ENCODE data around the gene DUSP9. TPM values are rescaled to one million over a fixed set of nuclear protein-coding genes. Genes with fewer than 3 reads are reported as not detected.
"Not testable (repeated sequence)": the region's sequence is repeated elsewhere in the genome, so short reads cannot be mapped to it uniquely, and the experiment has no call there.

The DUSP9 gene
- total RNA-seq, 5 donors from 2014 or later (not counting 1 experiment from before 2014, with no cell fraction given) = 0.13 to 0.19 TPM; not detected in 3

DNA sequence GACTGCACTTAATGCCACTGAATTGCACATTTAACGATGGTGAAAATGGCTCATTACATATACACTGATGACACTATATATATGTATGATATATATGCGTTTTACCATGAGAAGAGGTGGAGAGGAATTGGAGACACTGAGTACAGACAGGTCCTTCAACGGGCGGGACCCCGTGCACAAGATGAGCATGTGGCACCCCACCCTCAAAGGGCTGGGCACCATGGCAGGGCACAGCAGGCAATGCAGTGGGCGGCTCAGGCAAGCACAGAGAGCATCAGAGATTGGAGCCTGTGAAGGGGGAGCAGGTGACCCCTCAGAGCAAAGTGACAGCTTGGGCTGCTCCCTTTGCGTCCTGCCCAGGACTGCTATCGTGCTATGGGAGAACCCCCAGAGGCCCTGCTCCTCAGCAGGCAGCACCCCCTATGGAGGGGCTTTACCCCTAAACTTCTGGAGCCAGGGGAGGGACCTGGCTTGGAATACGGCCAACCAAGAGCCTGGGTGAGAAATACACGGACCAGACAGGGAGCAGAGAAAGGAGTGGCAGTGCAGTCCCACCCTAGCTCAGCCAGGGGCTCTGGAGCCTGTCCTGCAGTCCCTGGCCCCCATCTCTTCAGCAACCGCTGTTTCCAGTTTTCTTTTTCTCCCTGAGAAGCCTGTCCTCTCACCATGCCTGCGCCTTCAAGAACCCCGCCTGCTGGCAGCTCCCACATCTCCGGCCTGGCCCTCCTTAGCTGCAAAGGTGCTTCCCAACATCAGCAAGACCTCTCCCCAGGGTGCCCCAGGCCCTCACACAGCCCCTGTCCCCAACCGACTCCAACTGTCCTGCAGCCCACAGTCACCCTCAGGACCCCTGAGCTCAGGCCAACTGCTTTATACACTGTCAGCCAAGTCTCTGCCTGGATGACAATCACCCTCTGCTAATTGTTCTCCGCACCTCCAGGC, 51.2 kb downstream of the DUSP9 start:
- peaks cover 0 to 9% of the 10 kb centered on the region in 2 donors for H3K27me3 Mint-ChIP-seq
- Histone ChIP-seq H3K36me3 (ENCODE audit: control insufficient read depth in 2 of 2, extremely low read depth in 1 of 2, insufficient read depth in 1 of 2, low read length in 1 of 2) (peaks cover 10 to 29% of the 10 kb centered on the region in 2 donors), H3K4me1 (ENCODE audit: control insufficient read depth in 1 of 2, extremely low read depth in 1 of 2, insufficient read depth in 2 of 2, low read length in 2 of 2) (no peaks in the 10 kb centered on the region), H3K27ac (ENCODE audit: low read length) (no peak overlapping the region), H3K27me3 (replicated peaks in 1 of 2; ENCODE audit: control insufficient read depth in 2 of 2, extremely low read depth in 1 of 2, insufficient read depth in 2 of 2, low read length in 1 of 2) (no peaks in the 10 kb centered on the region), H3K4me3 (ENCODE audit: control insufficient read depth in 1 of 2, extremely low read depth in 1 of 2, low read length in 1 of 2) (no peak overlapping the region), H3K9me3 (no peaks in the 10 kb centered on the region)
- H3K4me1 Mint-ChIP-seq = peaks cover 0 to 7% (median 0%) of the 10 kb centered on the region in 3 donors
- 100% methylated on average over 2 of the region's 16 CpGs for WGBS (ENCODE audit: insufficient coverage)
- ChIA-PET POLR2A (no interaction called here), CTCF (no interaction called here)
- ATAC-seq (replicated peaks in 1 of 4) (no peak), DNase-seq (no peak)
- no peaks in the 10 kb centered on the region for H3K9me3 Mint-ChIP-seq
- H3K27ac Mint-ChIP-seq = no peak overlapping the region
- peaks cover 12% of the 10 kb centered on the region for H3K36me3 Mint-ChIP-seq
- H3K4me3 Mint-ChIP-seq = no peak overlapping the region

DNA sequence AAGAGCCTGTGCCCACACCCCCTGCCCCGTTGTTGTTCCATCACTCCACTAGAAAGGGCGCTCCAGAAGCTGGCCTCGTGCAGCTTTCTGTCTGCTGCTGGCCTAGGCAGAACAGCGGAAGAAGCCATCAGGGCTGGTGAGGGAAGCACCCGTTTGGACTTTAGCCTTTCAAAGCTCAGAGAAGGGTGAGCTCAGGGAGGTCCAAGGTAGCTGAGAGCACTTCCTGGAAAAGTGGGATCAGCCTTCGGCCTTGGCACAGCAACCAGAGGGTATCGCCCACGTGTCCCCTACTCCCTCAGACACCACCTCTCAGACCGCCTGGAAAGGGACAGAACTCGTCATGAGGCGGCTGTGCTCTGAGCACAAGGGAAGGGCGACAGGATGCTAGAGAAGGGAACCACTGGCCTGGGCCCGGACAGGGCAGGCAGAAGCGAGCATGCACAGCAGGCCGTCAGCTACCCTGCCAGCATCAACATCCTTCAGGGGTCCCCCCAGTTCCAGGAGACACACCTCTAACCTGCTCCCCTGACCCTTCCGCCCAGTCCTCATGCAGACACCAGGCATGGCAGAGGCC, 52.3 kb downstream of the DUSP9 start:
- H3K9me3 ChIP-seq; H3K4me3 ChIP-seq (ENCODE audit: control insufficient read depth in 1 of 2, extremely low read depth in 1 of 2, low read length in 1 of 2); H3K27me3 ChIP-seq (replicated peaks in 1 of 2; ENCODE audit: control insufficient read depth in 2 of 2, extremely low read depth in 1 of 2, insufficient read depth in 2 of 2, low read length in 1 of 2); H3K4me3 Mint-ChIP-seq; H3K27me3 Mint-ChIP-seq; H3K9me3 Mint-ChIP-seq; CTCF ChIA-PET; H3K27ac Mint-ChIP-seq; DNase-seq; ATAC-seq (replicated peaks in 1 of 4); H3K4me1 ChIP-seq (ENCODE audit: control insufficient read depth in 1 of 2, extremely low read depth in 1 of 2, insufficient read depth in 2 of 2, low read length in 2 of 2); H3K4me1 Mint-ChIP-seq; POLR2A ChIA-PET; H3K27ac ChIP-seq (ENCODE audit: low read length): not testable (repeated sequence)
- H3K36me3 ChIP-seq (ENCODE audit: control insufficient read depth in 2 of 2, extremely low read depth in 1 of 2, insufficient read depth in 1 of 2, low read length in 1 of 2) = peaks cover 10 to 37% of the 10 kb centered on the region in 2 donors
- H3K36me3 Mint-ChIP-seq = peaks cover 12% of the 10 kb centered on the region
- WGBS (ENCODE audit: insufficient coverage) = no CpG with 5 or more reads among the region's 16 CpGs

DNA sequence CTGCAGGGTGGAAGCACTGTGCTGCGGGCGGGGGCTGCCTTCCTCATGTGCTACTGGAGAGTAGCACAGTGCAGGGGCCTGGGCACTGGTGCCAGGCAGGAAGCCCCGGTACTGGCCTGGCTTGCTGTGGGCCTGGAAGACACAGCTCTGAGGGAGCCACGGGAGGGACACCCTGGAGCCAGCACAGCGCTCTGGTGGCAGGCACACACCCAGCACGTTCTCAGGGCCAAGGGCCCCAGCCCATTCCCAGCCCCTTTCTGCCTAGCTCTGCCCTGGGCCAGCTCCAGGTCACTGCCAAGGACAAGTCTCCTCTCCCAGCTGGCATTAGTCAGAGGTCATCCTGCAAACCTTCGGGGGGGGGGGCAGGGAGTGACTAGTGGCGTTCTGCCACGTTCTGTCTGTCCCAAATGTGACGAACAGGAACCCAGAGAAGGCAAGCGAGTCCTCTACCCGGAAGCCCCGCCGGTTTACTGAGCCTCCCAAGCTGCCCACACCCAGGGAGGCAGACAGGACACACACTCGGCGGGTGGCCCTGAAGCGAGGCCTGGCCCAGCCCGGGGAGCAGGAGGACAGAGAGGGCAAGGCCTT, 52.9 kb downstream of the DUSP9 start:
- H3K4me3 ChIP-seq (ENCODE audit: control insufficient read depth in 1 of 2, extremely low read depth in 1 of 2, low read length in 1 of 2); H3K9me3 ChIP-seq; POLR2A ChIA-PET; H3K4me1 Mint-ChIP-seq; H3K4me3 Mint-ChIP-seq; H3K9me3 Mint-ChIP-seq; H3K27me3 ChIP-seq (replicated peaks in 1 of 2; ENCODE audit: control insufficient read depth in 2 of 2, extremely low read depth in 1 of 2, insufficient read depth in 2 of 2, low read length in 1 of 2); DNase-seq; ATAC-seq (replicated peaks in 1 of 4); H3K27ac ChIP-seq (ENCODE audit: low read length); H3K4me1 ChIP-seq (ENCODE audit: control insufficient read depth in 1 of 2, extremely low read depth in 1 of 2, insufficient read depth in 2 of 2, low read length in 2 of 2); H3K27ac Mint-ChIP-seq; H3K27me3 Mint-ChIP-seq: not testable (repeated sequence)
- WGBS (ENCODE audit: insufficient coverage) = 100% methylated on average over 4 of the region's 18 CpGs
- peaks cover 10 to 40% of the 10 kb centered on the region in 2 donors for H3K36me3 ChIP-seq (ENCODE audit: control insufficient read depth in 2 of 2, extremely low read depth in 1 of 2, insufficient read depth in 1 of 2, low read length in 1 of 2)
- CTCF ChIA-PET = interaction anchor here in 1 of 2 donors (0.7 kb wide), 1 partner anchor 795 kb away, joined by 3 read pairs; no protein-coding TSS in a partner anchor
- H3K36me3 Mint-ChIP-seq = peaks cover 12% of the 10 kb centered on the region

DNA sequence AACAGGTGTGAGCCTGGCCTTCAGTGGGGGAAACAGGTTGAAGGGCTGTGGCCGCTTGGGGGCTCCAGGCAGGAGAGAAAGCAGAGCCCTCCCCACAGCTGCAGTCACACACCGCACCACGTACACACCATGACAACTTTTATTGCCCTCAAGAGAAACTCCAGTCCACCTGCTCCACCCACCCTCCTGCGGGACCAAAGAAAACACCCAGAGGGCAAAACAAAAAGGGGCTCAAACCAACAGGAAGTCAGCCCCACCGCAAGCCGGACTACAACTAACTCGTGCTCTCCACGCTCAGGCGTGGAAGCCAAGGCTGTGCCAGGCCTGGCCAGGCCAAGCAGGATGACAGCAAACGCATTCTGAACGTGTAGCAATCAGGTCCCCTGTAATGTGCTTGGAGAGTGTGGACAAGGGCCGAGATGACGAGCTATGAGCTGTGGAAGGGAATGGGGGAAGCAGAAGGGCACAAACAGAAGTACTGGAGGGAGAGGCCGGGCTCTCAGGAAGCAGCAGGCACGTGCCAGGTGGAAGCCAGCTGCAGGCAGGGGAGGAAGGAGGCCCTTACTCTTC, 53.5 kb downstream of the DUSP9 start:
- no peak overlapping the region for H3K27ac ChIP-seq (ENCODE audit: low read length)
- H3K27me3 Mint-ChIP-seq = peaks cover 0 to 9% of the 10 kb centered on the region in 2 donors
- no peak overlapping the region for H3K4me3 ChIP-seq (ENCODE audit: control insufficient read depth in 1 of 2, extremely low read depth in 1 of 2, low read length in 1 of 2)
- no peaks in the 10 kb centered on the region for H3K27me3 ChIP-seq (replicated peaks in 1 of 2; ENCODE audit: control insufficient read depth in 2 of 2, extremely low read depth in 1 of 2, insufficient read depth in 2 of 2, low read length in 1 of 2)
- no peak overlapping the region for H3K27ac Mint-ChIP-seq
- no peak overlapping the region for H3K4me3 Mint-ChIP-seq
- peaks cover 10 to 40% of the 10 kb centered on the region in 2 donors for H3K36me3 ChIP-seq (ENCODE audit: control insufficient read depth in 2 of 2, extremely low read depth in 1 of 2, insufficient read depth in 1 of 2, low read length in 1 of 2)
- ATAC-seq (replicated peaks in 1 of 4) (no peak), DNase-seq (no peak)
- H3K36me3 Mint-ChIP-seq = peaks cover 12% of the 10 kb centered on the region
- no peaks in the 10 kb centered on the region for H3K4me1 ChIP-seq (ENCODE audit: control insufficient read depth in 1 of 2, extremely low read depth in 1 of 2, insufficient read depth in 2 of 2, low read length in 2 of 2)
- ChIA-PET CTCF (interaction anchor here in 1 of 2 donors (0.7 kb wide), 1 partner anchor 795 kb away, joined by 3 read pairs; no protein-coding TSS in a partner anchor), POLR2A (no interaction called here)
- no peaks in the 10 kb centered on the region for H3K9me3 Mint-ChIP-seq
- H3K4me1 Mint-ChIP-seq = peaks cover 0 to 7% (median 0%) of the 10 kb centered on the region in 3 donors
- WGBS (ENCODE audit: insufficient coverage) = no CpG with 5 or more reads among the region's 15 CpGs
- no peaks in the 10 kb centered on the region for H3K9me3 ChIP-seq

Other genes starting within 250 kb of the DUSP9 start
- gene PNMA6E, start 245.9 kb upstream of the DUSP9 start, total RNA-seq = not detected
- 1 to 10 TPM in 3 of 5 donors, under 1 TPM in 2; 0.60 to 1.4 (median 1.2) TPM for gene ZFP92, start 235.7 kb upstream of the DUSP9 start, total RNA-seq
- gene TREX2, start 201.1 kb upstream of the DUSP9 start, total RNA-seq = 1 to 10 TPM; 2.4 to 6.3 (median 5.4) TPM
- gene HAUS7, start 176.6 kb upstream of the DUSP9 start, total RNA-seq = 10 to 100 TPM; 30.7 to 58.4 (median 48.6) TPM
- under 1 TPM in 3 of 5 donors, not detected in 2; 0.25 to 0.70 (median 0.30) TPM for gene BGN, start 152.2 kb upstream of the DUSP9 start, total RNA-seq
- gene ATP2B3, start 129.6 kb upstream of the DUSP9 start, total RNA-seq = under 1 TPM in 1 of 5 donors, not detected in 4; 0.13 TPM
- gene CCNQ, start 48.1 kb upstream of the DUSP9 start, total RNA-seq = 10 to 100 TPM; 12.5 to 29.8 (median 25.5) TPM
- gene PNCK, start 26.6 kb downstream of the DUSP9 start, total RNA-seq = 1 to 10 TPM in 1 of 5 donors, not detected in 4; 1.0 TPM
- gene SLC6A8, start 40.7 kb downstream of the DUSP9 start, total RNA-seq = 1 to 10 TPM in 4 of 5 donors, under 1 TPM in 1; 0.89 to 2.3 (median 1.9) TPM
- gene BCAP31, start 77.2 kb downstream of the DUSP9 start, total RNA-seq = 100 to 1,000 TPM in 4 of 5 donors, 10 to 100 TPM in 1; 90.1 to 124 (median 107) TPM
- 10 to 100 TPM in 1 of 5 donors, 1 to 10 TPM in 4; 6.9 to 10.7 (median 7.9) TPM for gene ABCD1, start 77.7 kb downstream of the DUSP9 start, total RNA-seq
- gene PLXNB3, start 117.0 kb downstream of the DUSP9 start, total RNA-seq = under 1 TPM in 4 of 5 donors, not detected in 1; 0.28 to 0.47 (median 0.43) TPM
- not detected for gene SRPK3, start 133.8 kb downstream of the DUSP9 start, total RNA-seq
- gene IDH3G, start 147.2 kb downstream of the DUSP9 start, total RNA-seq = 10 to 100 TPM; 47.7 to 54.6 (median 51.8) TPM
- 100 to 1,000 TPM; 179 to 221 (median 209) TPM for gene SSR4, start 147.5 kb downstream of the DUSP9 start, total RNA-seq
- gene PDZD4, start 183.3 kb downstream of the DUSP9 start, total RNA-seq = 10 to 100 TPM in 2 of 5 donors, 1 to 10 TPM in 3; 3.7 to 51.3 (median 9.0) TPM
- 1 to 10 TPM; 1.4 to 6.0 (median 4.0) TPM for gene L1CAM, start 239.0 kb downstream of the DUSP9 start, total RNA-seq